Stomach (tissue), 9 donors: Measurements from ENCODE around the gene NFATC2IP. TPM values are rescaled to one million over a fixed set of nuclear protein-coding genes. Genes with fewer than 3 reads are reported as not detected.

Experiments used
- DNase-seq, 2 donors: peaks; one replicate each; pipeline versions ENCODE4 v3.0.0 to v3.0.0-alpha.2; 2013 to 2019
- H3K27ac ChIP-seq, 5 donors: fragments of 200-600 bp in 4 of 5; sonication (generic) in 4 of 5; one replicate each; pipeline ENCODE4 v1.5.1; 2013 to 2019; ENCODE audit warnings: mild to moderate bottlenecking in 1 of 5, moderate library complexity in 1 of 5
- H3K27me3 ChIP-seq, 3 donors: fragments of 200-600 bp; sonication (generic); one replicate each; pipeline ENCODE4 v1.5.1; 2017 to 2019; ENCODE audit warnings: mixed run types in 1 of 3
- H3K36me3 ChIP-seq, 4 donors: fragments of 200-600 bp; sonication (generic); 1 replicate in 3 of 4; 2 replicates in 1 of 4; pipeline ENCODE4 v1.5.1; 2016 to 2019
- H3K4me1 ChIP-seq, 4 donors: fragments of 200-600 bp; sonication (generic); one replicate each; pipeline ENCODE4 v1.5.1; 2016 to 2019
- H3K4me3 ChIP-seq, 4 donors: fragments of 200-600 bp; sonication (generic) in 3 of 4; one replicate each; pipeline ENCODE4 v1.5.1; 2016 to 2019; ENCODE audit warnings: mild to moderate bottlenecking in 1 of 4
- H3K9me3 ChIP-seq, 4 donors: fragments of 200-600 bp; sonication (generic); one replicate each; pipeline ENCODE4 v1.5.1; 2016 to 2019
- EP300 ChIP-seq: sonication (generic); formaldehyde crosslinking; IDR thresholded peaks from one replicate; pipeline ENCODE4 v1.6.1; 2017; ENCODE audit warnings: antibody characterized with exemption
- POLR2A ChIP-seq, 4 donors: fragments of 450-650 bp; IDR thresholded peaks; one replicate each; pipeline ENCODE4 v1.6.1; 2016; ENCODE audit warnings: antibody characterized with exemption in 4 of 4, control low read depth in 2 of 4, mild to moderate bottlenecking in 1 of 4, moderate library complexity in 1 of 4
- POLR2AphosphoS5 ChIP-seq, 3 donors: sonication (generic); formaldehyde crosslinking; IDR thresholded peaks; one replicate each; pipeline ENCODE4 v1.6.1; 2016; ENCODE audit warnings: antibody characterized with exemption in 3 of 3
- WGBS, 5 donors: extraction: QIAGEN DNeasy Blood & Tissue Kit in 3 of 5; methylation state at CpG; one replicate each; pipeline versions ENCODE4 v1.1.5 to v1.1.7; 2013 to 2018; 5-methylcytosine and 5-hydroxymethylcytosine counted together
- intact Hi-C: fragments of 100-400 bp; cut with DNase I; formaldehyde crosslinking; loops from one replicate; pipeline ENCODE4 v1.15.1; 2023; ENCODE audit warnings: low total_unique reads
- polyA plus RNA-seq, 3 donors: library from polyadenylated mRNA; stranded (reverse); fragments of 200-250 nt; gene quantifications; one replicate each; pipeline ENCODE4 v1.2.3, GENCODE V29; 2013
- total RNA-seq, 5 donors: library from RNA; depleted of rRNA; stranded (reverse); fragments of >200 nt; gene quantifications; one replicate each; pipeline versions ENCODE4 v1.1.0 to v1.2.3, GENCODE V29; 2014 to 2016
- TF ChIP-seq, protein P1 (sequence below), 7 experiments: fragments of 450-650 bp in 4 of 7; fragments of 200-600 bp in 3 of 7; sonication (generic) in 3 of 7; IDR thresholded peaks; one replicate each; pipeline ENCODE4 v1.5.1; 2016 to 2019; ENCODE audit warnings: antibody characterized with exemption in 7 of 7, control low read depth in 2 of 7, mild to moderate bottlenecking in 1 of 7
- donor health status: healthy with polysubstance abuse.
- donor health status: Bipolar disorder and iron deficiency.
- donor health status: healthy.

The NFATC2IP gene
- total and polyA plus RNA-seq, 8 donors: 10.4 to 265 (median 31.7) TPM

DNA sequence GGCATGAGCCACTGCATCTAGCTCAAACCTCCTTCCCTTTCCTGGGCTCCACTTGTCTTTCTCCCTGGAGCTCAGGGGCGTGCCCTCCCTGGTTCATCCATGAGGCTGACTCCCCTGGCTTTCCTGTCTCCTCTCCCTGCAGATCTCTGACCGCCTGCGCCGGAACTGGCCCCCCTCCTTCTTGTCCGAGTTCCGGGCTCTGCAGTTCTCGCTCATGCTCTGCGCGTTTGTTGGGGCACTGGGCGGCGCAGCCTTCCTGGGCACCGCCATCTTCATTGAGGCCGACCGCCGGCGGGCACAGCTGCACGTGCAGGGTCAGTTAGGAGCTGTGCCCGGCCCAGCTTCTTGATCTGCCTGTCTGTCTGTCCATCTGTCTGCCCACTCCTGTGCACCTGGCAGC, 32.9 kb downstream of the NFATC2IP start:
- Histone ChIP-seq H3K4me3 (no peak overlapping the region), H3K27me3 (no peaks in the 10 kb centered on the region), H3K4me1 (peaks cover 0 to 10% (median 0%) of the 10 kb centered on the region in 4 donors), H3K36me3 (peaks cover 66 to 100% (median 100%) of the 10 kb centered on the region in 4 donors), H3K27ac (peak overlapping the region in 2 of 5 donors; percentile 46 to 71), H3K9me3 (peaks cover 0 to 12% (median 3%) of the 10 kb centered on the region in 4 donors)
- intact Hi-C loops: no loop called here
- WGBS, 5 donors: 89 to 98% (median 92%) methylated on average over 17 to 18 of the region's 18 CpGs
- TF ChIP-seq POLR2AphosphoS5 (IDR thresholded peaks at IDR 0.05) (no peak), POLR2A (IDR thresholded peaks at IDR 0.05) (no peak), EP300 (no peak)
- TF ChIP-seq, protein P1, sequence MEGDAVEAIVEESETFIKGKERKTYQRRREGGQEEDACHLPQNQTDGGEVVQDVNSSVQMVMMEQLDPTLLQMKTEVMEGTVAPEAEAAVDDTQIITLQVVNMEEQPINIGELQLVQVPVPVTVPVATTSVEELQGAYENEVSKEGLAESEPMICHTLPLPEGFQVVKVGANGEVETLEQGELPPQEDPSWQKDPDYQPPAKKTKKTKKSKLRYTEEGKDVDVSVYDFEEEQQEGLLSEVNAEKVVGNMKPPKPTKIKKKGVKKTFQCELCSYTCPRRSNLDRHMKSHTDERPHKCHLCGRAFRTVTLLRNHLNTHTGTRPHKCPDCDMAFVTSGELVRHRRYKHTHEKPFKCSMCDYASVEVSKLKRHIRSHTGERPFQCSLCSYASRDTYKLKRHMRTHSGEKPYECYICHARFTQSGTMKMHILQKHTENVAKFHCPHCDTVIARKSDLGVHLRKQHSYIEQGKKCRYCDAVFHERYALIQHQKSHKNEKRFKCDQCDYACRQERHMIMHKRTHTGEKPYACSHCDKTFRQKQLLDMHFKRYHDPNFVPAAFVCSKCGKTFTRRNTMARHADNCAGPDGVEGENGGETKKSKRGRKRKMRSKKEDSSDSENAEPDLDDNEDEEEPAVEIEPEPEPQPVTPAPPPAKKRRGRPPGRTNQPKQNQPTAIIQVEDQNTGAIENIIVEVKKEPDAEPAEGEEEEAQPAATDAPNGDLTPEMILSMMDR (IDR thresholded peaks at IDR 0.05): no peak
- no peak for DNase-seq

DNA sequence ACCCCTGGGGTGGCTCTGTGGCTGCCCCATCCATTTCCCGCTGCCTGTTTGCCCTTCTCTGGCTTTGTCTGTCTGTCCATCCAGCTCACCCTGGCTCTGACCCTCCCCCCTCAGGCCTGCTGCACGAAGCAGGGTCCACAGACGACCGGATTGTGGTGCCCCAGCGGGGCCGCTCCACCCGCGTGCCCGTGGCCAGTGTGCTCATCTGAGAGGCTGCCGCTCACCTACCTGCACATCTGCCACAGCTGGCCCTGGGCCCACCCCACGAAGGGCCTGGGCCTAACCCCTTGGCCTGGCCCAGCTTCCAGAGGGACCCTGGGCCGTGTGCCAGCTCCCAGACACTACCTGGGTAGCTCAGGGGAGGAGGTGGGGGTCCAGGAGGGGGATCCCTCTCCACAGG, 33.4 kb downstream of the NFATC2IP start:
- Histone ChIP-seq H3K27ac (peak overlapping the region; percentile 24 to 71 (median 50)), H3K9me3 (peaks cover 0 to 12% (median 3%) of the 10 kb centered on the region in 4 donors), H3K36me3 (peaks cover 66 to 100% (median 100%) of the 10 kb centered on the region in 4 donors), H3K27me3 (no peaks in the 10 kb centered on the region), H3K4me1 (peaks cover 0 to 10% (median 0%) of the 10 kb centered on the region in 4 donors), H3K4me3 (peak overlapping the region in 2 of 4 donors; percentile 31 to 37)
- TF ChIP-seq, protein P1 (IDR thresholded peaks at IDR 0.05): no peak
- TF ChIP-seq EP300 (no peak), POLR2AphosphoS5 (IDR thresholded peaks at IDR 0.05) (no peak), POLR2A (IDR thresholded peaks at IDR 0.05) (no peak)
- WGBS, 5 donors: 58 to 100% (median 76%) methylated on average over 1 to 12 of the region's 12 CpGs
- intact Hi-C loops: no loop called here
- no peak for DNase-seq

DNA sequence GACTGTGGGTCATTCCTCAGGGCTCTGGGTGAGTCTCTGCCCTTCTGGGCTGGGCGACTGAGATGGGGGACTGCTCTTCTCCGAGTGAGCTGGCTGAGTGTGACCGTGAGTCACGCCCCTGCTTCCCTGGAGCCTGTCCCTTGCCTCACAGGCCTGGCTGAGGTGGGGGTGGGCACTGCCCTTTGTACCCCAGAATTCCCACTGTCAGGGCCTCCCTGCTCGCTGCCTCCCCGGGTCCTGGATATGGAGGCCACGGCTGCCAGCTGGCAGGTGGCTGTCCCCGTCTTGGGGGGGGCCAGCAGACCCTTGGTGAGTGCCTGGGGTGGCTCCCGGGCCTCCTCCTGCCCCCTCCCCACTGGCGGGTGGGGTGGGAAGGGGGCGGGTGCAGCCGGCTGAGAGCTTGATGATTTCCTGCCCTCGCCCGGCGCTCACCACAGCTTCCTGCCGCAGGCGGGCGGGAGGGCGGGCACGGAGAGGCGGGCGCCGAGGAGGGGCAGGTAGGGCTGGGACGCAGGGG, 33.9 kb downstream of the NFATC2IP start, which contains the start of gene LAT:
TSS of gene LAT (plus strand) at position 434 of the 517 bp plus-strand sequence. CDS start 366 bp downstream, outside the sequence.
- Histone ChIP-seq H3K4me3 (peak within 1 kb of the TSS; percentile 23 to 37 (median 30)), H3K27ac (peak within 1 kb of the TSS; percentile 24 to 71 (median 50)), H3K9me3 (peaks cover 0 to 12% (median 3%) of the 10 kb centered on the region in 4 donors), H3K27me3 (no peaks in the 10 kb centered on the region), H3K36me3 (peaks cover 63 to 100% (median 100%) of the 10 kb centered on the region in 4 donors), H3K4me1 (peaks cover 0 to 10% (median 0%) of the 10 kb centered on the region in 4 donors)
- DNase-seq: peak; percentile 40 to 56
- 62 to 89% (median 70%) methylated on average over 7 to 24 of the region's 24 CpGs for WGBS, 5 donors
- TF ChIP-seq, protein P1 (IDR thresholded peaks at IDR 0.05): no peak
- TF ChIP-seq POLR2A (IDR thresholded peaks at IDR 0.05) (no peak), POLR2AphosphoS5 (IDR thresholded peaks at IDR 0.05) (no peak), EP300 (no peak)
- intact Hi-C loops: no loop called here

DNA sequence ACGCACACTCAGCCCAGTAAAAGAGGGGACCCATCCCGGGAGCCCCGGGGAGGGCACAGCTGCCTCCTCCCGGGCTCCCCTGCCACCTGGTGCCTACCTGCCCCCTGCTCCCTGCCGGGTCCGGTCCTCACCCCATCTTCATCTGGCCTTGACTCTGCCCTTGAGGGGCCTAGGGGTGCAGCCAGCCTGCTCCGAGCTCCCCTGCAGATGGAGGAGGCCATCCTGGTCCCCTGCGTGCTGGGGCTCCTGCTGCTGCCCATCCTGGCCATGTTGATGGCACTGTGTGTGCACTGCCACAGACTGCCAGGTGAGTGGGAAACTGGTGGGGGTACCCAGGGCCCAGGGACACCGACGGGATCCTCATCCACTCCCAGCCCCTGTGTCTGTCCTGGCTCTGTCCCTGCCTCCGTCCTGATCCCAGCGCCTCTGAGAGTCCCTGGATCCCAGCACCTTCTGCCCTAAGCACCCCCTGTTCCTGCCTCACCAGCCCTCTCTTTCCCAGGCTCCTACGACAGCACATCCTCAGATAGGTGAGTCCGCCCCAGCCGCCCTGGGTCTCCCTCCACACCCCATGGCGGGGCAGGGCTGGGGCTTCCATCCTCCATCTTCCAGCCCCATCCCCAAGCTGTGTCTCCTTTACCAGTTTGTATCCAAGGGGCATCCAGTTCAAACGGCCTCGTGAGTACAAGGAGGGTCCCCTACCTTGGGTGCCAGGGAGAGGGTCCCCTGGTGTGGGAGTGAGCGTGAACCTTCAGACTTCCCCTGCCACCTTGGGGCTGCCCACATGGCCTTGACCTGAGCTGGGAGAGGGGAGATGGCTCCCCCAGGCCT, 34.7 kb downstream of the NFATC2IP start:
- Histone ChIP-seq H3K27ac (peak overlapping the region; percentile 10 to 71 (median 50)), H3K27me3 (no peaks in the 10 kb centered on the region), H3K9me3 (peaks cover 0 to 12% (median 3%) of the 10 kb centered on the region in 4 donors), H3K4me1 (peaks cover 0 to 10% (median 0%) of the 10 kb centered on the region in 4 donors), H3K4me3 (peak overlapping the region; percentile 23 to 37 (median 30)), H3K36me3 (peaks cover 59 to 100% (median 100%) of the 10 kb centered on the region in 4 donors)
- no peak for TF ChIP-seq POLR2AphosphoS5 (IDR thresholded peaks at IDR 0.05)
- no peak for TF ChIP-seq EP300
- TF ChIP-seq, protein P1 (IDR thresholded peaks at IDR 0.05): no peak
- no peak for TF ChIP-seq POLR2A (IDR thresholded peaks at IDR 0.05)
- 74 to 86% (median 76%) methylated on average over 15 to 19 of the region's 19 CpGs for WGBS, 5 donors
- no peak for DNase-seq
- intact Hi-C loops: no loop called here
